Stimulated activated CD4-positive, alpha-beta T cell treated with anti-CD3 and anti-CD28 coated beads, Interleukin-4, amount 100 ng/mL, for 24 hours (primary cell): ENCODE measurements around the gene TUBG1.

ENCODE experiments used
- DNase-seq: peaks from one replicate; pipeline ENCODE4 v3.0.0-alpha.2; 2020

Gene TUBG1

DNA sequence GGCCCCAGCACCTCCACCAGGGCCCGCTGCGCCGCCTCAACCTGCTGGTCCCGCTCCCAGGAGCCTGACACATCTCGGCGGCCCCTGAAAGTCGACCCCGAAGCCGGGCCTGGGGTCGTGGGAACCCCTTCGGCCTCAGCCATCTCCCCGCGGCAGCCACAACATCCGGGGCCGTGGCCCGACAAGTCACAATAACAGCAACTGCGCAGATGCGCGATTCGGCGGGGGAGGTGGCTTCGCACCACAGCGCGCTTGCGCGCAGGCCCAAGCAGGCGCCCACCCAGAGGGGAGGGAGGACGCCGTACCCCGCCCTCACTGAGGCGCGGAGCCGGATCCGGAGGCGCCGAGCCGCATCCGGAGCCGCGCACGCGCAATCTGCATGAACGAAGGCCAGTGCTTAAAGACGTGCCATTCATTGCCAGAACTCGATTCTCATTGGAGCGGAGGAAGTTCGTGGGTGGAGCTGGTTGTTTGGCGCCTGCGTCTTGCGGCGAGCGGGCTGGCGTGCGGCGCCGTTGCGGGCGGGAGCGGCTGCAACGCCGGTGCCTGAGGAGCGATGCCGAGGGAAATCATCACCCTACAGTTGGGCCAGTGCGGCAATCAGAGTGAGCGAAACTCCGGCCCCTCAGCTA lies at the start of gene TUBG1, which contains the start of gene RETREG3:
TSS of gene TUBG1 (plus strand) at position 502 of the 632 bp plus-strand sequence. CDS start at position 557, 55 bp downstream.
TSS of gene RETREG3 (minus strand) at position 193 of the 632 bp plus-strand sequence. CDS start at position 143, 50 bp downstream.
- DNase-seq, result peak; percentile 99

DNA sequence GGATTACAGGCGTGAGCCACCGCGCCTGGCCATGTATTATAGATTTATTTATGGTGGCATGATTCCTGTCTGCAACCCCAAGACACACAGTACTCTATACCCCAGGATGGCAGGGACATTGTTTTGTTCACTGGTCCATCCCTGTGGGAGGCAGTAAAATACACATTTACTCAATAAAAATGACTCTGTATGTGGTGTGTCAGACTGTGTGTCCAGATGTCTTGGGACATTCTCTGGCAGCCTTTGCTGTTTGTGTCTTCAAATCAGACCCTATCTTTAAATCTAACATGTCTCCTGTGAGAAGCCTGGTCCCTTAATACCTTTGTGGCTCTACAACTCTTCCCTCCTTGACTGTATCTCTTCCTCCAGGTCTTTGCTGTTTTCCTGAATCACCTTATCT lies 49.2 kb upstream of the TUBG1 start:
- DNase-seq, result no peak

GRCh38 chr17:42561897-42562387 lies 47.5 kb upstream of the TUBG1 start, which contains the start of gene COASY:
Gene COASY (plus strand): TSS chr17:42562148. CDS start chr17:42562623, 475 bp downstream.
- peak; percentile 95 for DNase-seq

DNA sequence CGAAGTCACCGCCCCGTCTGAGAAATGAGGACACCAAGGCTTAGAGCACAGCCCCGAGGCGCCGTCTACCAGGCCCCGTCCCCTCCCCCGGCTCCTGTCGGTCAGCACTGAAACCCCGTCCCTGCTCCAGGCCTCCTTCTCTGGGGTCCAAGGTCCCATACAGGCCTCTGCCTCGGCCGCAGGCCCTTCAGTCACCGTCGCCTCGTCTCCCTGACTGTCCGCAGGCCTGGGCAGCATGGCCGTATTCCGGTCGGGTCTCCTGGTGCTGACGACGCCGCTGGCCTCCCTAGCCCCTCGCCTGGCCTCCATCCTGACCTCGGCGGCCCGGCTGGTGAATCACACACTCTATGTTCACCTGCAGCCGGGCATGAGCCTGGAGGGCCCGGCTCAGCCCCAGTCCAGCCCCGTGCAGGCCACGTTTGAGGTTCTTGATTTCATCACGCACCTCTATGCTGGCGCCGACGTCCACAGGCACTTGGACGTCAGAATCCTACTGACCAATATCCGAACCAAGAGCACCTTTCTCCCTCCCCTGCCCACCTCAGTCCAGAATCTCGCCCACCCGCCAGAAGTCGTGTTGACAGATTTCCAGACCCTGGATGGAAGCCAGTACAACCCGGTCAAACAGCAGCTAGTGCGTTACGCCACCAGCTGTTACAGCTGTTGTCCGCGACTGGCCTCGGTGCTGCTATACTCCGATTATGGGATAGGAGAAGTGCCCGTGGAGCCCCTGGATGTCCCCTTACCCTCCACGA lies 46.9 kb upstream of the TUBG1 start:
- DNase-seq, result peak; percentile 30

GRCh38 chr17:42563143-42563509 lies 46.4 kb upstream of the TUBG1 start:
- no peak for DNase-seq

- DNase-seq, result no peak
Observed at GRCh38 chr17:42563543-42563942, 45.9 kb upstream of the TUBG1 start.

- no peak for DNase-seq
Observed at GRCh38 chr17:42563950-42564349, 45.5 kb upstream of the TUBG1 start.

GRCh38 chr17:42564815-42565522 lies 44.5 kb upstream of the TUBG1 start:
- no peak for DNase-seq

DNA sequence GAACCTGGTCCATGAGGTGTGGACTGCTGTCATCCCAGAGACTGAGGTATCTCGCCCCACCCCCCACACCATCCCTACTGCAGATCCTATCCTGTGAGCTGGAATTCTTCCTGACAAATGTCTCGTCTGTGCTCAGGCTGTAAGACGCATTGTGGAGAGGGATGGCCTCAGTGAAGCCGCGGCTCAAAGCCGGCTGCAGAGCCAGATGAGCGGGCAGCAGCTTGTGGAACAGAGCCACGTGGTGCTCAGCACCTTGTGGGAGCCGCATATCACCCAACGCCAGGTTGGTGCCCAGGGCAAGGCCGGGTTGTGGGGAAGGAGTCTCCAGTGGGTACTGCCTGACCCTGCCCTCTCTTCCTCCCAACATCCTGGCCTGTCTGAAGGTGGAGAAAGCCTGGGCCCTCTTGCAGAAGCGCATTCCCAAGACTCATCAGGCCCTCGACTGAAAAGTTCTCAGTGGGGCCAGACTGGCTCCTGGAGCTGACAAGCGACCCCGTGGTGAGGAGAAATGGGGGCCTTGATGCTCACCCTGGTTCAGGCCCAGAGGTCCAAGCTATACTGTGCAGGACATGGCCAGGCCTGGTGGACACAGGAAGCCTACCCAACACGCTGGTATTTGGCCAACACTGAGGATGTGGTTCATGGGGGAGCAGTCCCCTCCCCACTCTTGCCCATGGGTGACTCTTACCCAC lies 43.8 kb upstream of the TUBG1 start:
- DNase-seq, result no peak

GRCh38 chr17:42566215-42566882 lies 43.1 kb upstream of the TUBG1 start:
- no peak for DNase-seq

- peak; percentile 92 for DNase-seq
Observed at GRCh38 chr17:42566883-42567573, 42.5 kb upstream of the TUBG1 start, which contains the start of gene MLX. Gene MLX (plus strand): TSS chr17:42567100. CDS start chr17:42567125, 25 bp downstream.

- no peak for DNase-seq
Observed at GRCh38 chr17:42568341-42569111, 41.0 kb upstream of the TUBG1 start.

DNA sequence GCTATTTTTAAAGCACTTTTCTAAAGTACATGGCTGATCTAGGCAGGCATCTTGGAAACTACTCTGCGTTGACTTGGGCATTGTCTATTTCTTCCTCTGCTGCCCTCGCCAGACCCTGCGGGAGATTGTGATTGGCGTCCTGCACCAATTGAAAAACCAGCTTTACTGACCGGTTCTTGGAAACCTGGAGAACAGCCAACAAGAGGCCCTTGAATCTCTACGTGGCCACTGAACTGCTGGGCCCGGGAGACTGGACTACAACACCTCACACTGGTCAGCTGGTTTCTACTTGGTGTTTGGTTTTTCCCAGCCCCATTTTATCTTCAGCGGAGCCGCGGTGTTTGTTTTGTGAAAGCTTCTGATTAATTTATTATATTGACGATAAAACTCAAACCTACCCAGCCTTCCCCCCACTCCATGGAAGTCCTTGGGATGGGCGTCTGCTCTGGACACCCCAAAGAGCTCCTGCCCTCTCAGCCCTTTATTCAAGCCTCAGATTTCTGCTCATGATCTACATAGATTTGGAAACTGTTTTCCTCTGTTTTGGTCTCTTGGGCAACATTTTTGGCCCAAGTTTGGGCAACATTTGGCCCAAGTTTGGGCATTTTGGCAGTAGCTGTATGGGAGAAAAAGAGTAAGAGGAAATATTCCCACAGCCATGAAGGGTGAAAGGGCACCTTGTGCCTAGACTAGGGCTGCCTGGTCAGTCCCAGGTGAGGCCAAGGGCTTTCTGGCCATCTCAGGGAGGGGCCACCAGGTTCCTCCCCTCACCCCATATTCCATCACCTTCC lies 37.9 kb upstream of the TUBG1 start:
- no peak for DNase-seq

DNA sequence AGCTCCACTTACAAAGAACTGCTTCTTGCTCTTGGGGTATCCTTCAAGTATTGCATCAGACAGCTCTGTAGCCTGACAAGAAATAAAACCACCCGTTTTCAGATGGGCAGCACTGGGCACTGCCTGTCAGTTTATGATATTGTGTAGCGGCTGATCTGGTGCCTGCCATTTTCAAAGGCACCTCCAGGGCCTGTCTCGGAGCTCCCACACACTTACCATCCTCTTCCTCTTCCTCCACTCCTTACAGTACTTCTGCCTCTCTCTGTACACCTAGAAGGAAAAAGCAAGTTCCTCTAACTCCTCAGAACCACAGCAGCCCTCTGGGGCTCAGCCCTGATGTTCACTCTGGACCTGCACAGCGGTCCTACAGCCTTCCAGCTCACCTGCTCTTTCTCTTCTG lies 36.4 kb upstream of the TUBG1 start:
- DNase-seq, result no peak

DNA sequence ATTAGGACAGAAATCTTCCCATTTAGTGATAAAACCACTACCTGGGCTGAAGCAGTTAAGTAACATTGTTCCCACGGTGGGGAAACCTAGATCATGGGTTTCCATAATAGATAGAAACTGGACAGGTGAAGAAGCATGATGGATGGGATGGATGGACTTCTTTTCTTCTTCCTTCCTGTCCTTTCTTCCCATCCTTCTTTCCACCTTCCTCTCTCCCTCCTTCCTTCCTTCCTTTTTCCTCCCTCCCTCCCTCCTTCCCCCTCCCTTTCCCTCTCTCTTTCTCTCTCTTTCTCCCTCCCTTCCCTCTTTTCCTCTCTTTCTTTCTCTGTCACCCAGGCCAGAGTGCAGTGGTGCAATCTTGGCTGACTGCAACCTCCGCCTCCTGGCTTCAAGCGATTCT lies 35.0 kb upstream of the TUBG1 start:
- DNase-seq, result no peak

- DNase-seq, result no peak
Observed at GRCh38 chr17:42577140-42577531, 32.3 kb upstream of the TUBG1 start.

DNA sequence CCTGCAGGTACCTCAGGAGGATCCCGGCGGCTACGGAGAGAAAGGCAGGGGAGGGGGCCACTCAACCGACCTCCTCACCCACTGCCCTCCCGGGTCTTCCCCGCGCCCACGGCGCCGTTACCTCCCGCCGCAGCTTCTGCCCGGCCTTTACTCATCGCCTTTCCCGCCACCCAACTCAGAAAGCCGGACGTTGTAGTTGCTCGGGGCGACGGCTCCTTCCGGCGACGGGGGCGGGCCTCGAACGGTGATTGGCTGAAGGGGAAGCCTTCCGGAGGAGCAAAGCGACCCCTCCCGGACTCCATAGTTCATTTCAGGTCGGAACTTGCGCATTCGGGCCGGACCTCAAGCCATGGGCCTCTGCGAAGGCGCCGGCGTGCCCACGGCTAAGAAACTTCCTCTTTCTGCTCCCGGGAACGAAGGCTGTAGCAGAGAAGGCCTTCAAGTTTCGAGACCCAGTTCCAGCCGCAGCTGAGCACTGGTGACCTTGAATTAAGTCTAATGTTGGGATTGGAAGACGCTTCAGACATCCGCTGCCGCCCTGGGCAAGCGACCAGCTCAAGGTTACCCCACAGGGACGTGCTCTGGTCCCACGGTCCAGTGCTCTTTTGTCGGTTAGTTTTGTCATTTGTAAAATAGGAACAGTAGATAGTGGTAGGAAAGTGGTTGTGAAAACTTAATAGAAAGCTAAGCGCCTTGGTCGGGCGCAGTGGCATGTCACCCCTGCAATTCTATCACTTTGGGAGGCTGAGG lies 31.8 kb upstream of the TUBG1 start, which contains the start of gene PSMC3IP:
TSS of gene PSMC3IP (minus strand) at position 198 of the 750 bp plus-strand sequence. CDS start at position 155, 43 bp downstream.
- DNase-seq, result peak; percentile 96

DNA sequence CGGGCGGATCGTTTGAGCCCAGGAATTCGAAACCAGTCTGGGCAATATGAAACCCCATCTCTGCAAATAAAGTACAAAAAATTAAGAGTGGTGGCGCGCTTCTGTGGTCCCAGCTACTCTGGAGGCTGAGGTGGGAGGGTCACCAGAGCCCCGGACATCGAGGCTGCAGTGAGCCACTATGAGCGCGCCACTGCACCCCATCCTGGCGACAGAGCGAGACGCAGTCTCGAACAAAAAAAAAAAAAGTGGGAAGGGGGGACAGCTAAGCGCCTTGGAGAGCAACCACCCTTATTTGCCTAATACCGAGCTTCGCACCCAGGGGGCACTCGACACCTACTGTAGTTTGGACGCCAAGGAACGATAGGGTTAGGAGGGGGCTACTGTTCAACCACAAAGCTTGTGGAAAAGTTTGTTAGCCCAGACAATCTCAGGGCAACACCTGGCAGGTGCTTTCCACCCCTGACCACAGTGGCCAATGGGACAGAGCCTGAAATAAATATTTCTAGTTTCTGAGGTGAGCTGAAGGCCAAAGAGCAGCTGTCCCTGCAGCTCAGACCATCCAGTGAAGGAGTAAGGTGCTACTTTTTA lies 31.1 kb upstream of the TUBG1 start:
- peak; percentile 77 for DNase-seq
